H1 (cell line): Measurements from ENCODE around the gene ASF1B. TPM values are rescaled to one million over a fixed set of nuclear protein-coding genes. Genes with fewer than 3 reads are reported as not detected.

Experiments used
- CTCF ChIA-PET: fragments of 300-600 bp; sonication (Branson Sonifier 250); formaldehyde crosslinking; loops from one replicate; lab custom pipeline; 2021; ENCODE audit not compliant: partially characterized antibody; lab: Charles Lee
- POLR2A ChIA-PET: fragments of 300-600 bp; sonication (Branson Sonifier 250); formaldehyde crosslinking; loops from one replicate; lab custom pipeline; 2021; ENCODE audit warnings: inconsistent platforms; ENCODE audit not compliant: partially characterized antibody; lab: Charles Lee
- DNase-seq, 2 experiments: peaks; one replicate each; pipeline versions ENCODE4 v3.0.0 to v3.0.0-alpha.2; 2010 to 2022; ENCODE audit warnings: low spot score in 2 of 2, low read depth in 1 of 2, mixed read lengths in 1 of 2
- FAIRE-seq: peaks from 2 replicates; lab custom pipeline; 2011; peaks lifted over from hg19 to GRCh38; lab: Jason Lieb, UNC
- H2AFZ ChIP-seq: 2 replicates; pipeline ENCODE4 v1.8.1; 2012; ENCODE audit warnings: low read length, inconsistent platforms
- H2AK5ac ChIP-seq: 2 replicates; pipeline ENCODE4 v1.6.1; 2013; ENCODE audit warnings: low read depth, low read length
- H2BK120ac ChIP-seq: replicated peaks from 2 replicates; pipeline ENCODE3; 2013; ENCODE audit warnings: low read depth, low read length, inconsistent platforms
- H2BK12ac ChIP-seq: 2 replicates; pipeline ENCODE4 v1.6.1; 2013; ENCODE audit warnings: low read depth, low read length
- H2BK15ac ChIP-seq: 2 replicates; pipeline ENCODE4 v1.6.1; 2013; ENCODE audit warnings: low read length
- H2BK20ac ChIP-seq: 2 replicates; pipeline ENCODE4 v1.6.1; 2013; ENCODE audit warnings: low read length
- H2BK5ac ChIP-seq: 2 replicates; pipeline ENCODE4 v1.6.1; 2013; ENCODE audit warnings: low read depth, low read length
- H3K14ac ChIP-seq: 2 replicates; pipeline ENCODE4 v1.6.1; 2013; ENCODE audit warnings: inconsistent platforms; ENCODE audit not compliant: insufficient read length
- H3K18ac ChIP-seq: 2 replicates; pipeline ENCODE4 v1.6.1; 2013; ENCODE audit warnings: low read length; ENCODE audit errors: extremely low read depth
- H3K23ac ChIP-seq: 2 replicates; pipeline ENCODE4 v1.6.1; 2013; ENCODE audit warnings: inconsistent platforms; ENCODE audit not compliant: insufficient read length
- H3K23me2 ChIP-seq: 2 replicates; pipeline ENCODE4 v1.6.1; 2013; ENCODE audit warnings: low read depth, low read length
- H3K27ac ChIP-seq: 2 replicates; pipeline ENCODE4 v1.6.1; 2011; ENCODE audit warnings: low read depth, low read length, inconsistent platforms
- H3K27me3 ChIP-seq, 4 experiments: replicated peaks in 1 of 4; 1 replicate in 1 of 4; 2 replicates in 3 of 4; pipeline versions ENCODE4 v1.6.1 to v1.8.1; 2011 to 2013; ENCODE audit warnings: low read length in 3 of 4, mild to moderate bottlenecking in 3 of 4, inconsistent platforms in 2 of 4, mixed read lengths in 2 of 4, moderate library complexity in 1 of 4; ENCODE audit not compliant: control insufficient read depth in 3 of 4, insufficient read depth in 3 of 4; ENCODE audit errors: extremely low read depth in 1 of 4
- H3K36me3 ChIP-seq, 4 experiments: 2 replicates each; pipeline versions ENCODE4 v1.6.1 to v1.8.1; 2011 to 2013; ENCODE audit warnings: mild to moderate bottlenecking in 4 of 4, low read length in 3 of 4, moderate library complexity in 2 of 4, control low read depth in 1 of 4, inconsistent platforms in 1 of 4; ENCODE audit not compliant: insufficient read depth in 4 of 4, control insufficient read depth in 2 of 4
- H3K4ac ChIP-seq: replicated peaks from 2 replicates; pipeline ENCODE3; 2013; ENCODE audit warnings: low read length, low read depth, mixed read lengths, inconsistent platforms; ENCODE audit not compliant: insufficient read length
- H3K4me1 ChIP-seq, 4 experiments: replicated peaks in 1 of 4; 1 replicate in 1 of 4; 2 replicates in 3 of 4; pipeline versions ENCODE4 v1.6.1 to v1.8.1; 2011 to 2013; ENCODE audit warnings: low read length in 3 of 4, inconsistent platforms in 2 of 4, mixed read lengths in 1 of 4; ENCODE audit not compliant: insufficient read depth in 4 of 4, control insufficient read depth in 3 of 4
- H3K4me2 ChIP-seq, 2 experiments: 2 replicates each; pipeline versions ENCODE4 v1.6.1 to v1.8.1; 2011 to 2013; ENCODE audit warnings: low read depth in 2 of 2, low read length in 2 of 2, control low read depth in 1 of 2, inconsistent platforms in 1 of 2, mild to moderate bottlenecking in 1 of 2; ENCODE audit not compliant: insufficient read depth in 1 of 2
- H3K4me3 ChIP-seq, 4 experiments: fragments of 200-600, 300-600 bp in 1 of 4; sonication (generic), shearing (Covaris generic), sonication (Bioruptor Twin) in 1 of 4; 2 replicates each; pipeline versions ENCODE4 v1.5.1 to v1.8.1; 2011 to 2016; ENCODE audit warnings: low read length in 4 of 4, low read depth in 3 of 4, control low read depth in 2 of 4, inconsistent platforms in 2 of 4, mild to moderate bottlenecking in 2 of 4, mixed read lengths in 1 of 4, moderate library complexity in 1 of 4; ENCODE audit not compliant: insufficient read depth in 2 of 4; ENCODE audit errors: extremely low read depth in 1 of 4
- H3K56ac ChIP-seq: replicated peaks from 2 replicates; pipeline ENCODE3; 2013; ENCODE audit warnings: low read depth, mild to moderate bottlenecking, mixed read lengths, low read length, inconsistent platforms; ENCODE audit not compliant: insufficient read length
- H3K79me1 ChIP-seq: 2 replicates; pipeline ENCODE4 v1.6.1; 2013; ENCODE audit warnings: low read depth, low read length, control low read depth
- H3K79me2 ChIP-seq, 2 experiments: 2 replicates each; pipeline versions ENCODE4 v1.6.1 to v1.8.1; 2012 to 2013; ENCODE audit warnings: low read length in 2 of 2, mild to moderate bottlenecking in 2 of 2, inconsistent platforms in 1 of 2; ENCODE audit not compliant: insufficient read depth in 2 of 2, control insufficient read depth in 1 of 2
- H3K9ac ChIP-seq, 4 experiments: replicated peaks in 1 of 4; 1 replicate in 1 of 4; 2 replicates in 3 of 4; pipeline versions ENCODE4 v1.6.1 to v1.8.1; 2011 to 2013; ENCODE audit warnings: low read depth in 3 of 4, low read length in 3 of 4, control low read depth in 2 of 4, mild to moderate bottlenecking in 2 of 4, moderate library complexity in 2 of 4, inconsistent platforms in 1 of 4; ENCODE audit errors: extremely low read depth in 1 of 4
- H3K9me3 ChIP-seq, 2 experiments: 2 replicates each; pipeline versions ENCODE4 v1.6.1 to v1.8.1; 2012 to 2013; ENCODE audit warnings: mild to moderate bottlenecking in 2 of 2, moderate library complexity in 2 of 2, control low read depth in 1 of 2, inconsistent platforms in 1 of 2, low read depth in 1 of 2, low read length in 1 of 2, mixed read lengths in 1 of 2; ENCODE audit not compliant: insufficient read depth in 2 of 2
- H4K20me1 ChIP-seq, 2 experiments: replicated peaks in 1 of 2; 2 replicates each; pipeline versions ENCODE3 to v1.8.1; 2011 to 2013; ENCODE audit warnings: inconsistent platforms in 2 of 2, low read length in 2 of 2, mild to moderate bottlenecking in 1 of 2; ENCODE audit not compliant: insufficient read depth in 2 of 2, control insufficient read depth in 1 of 2
- H4K5ac ChIP-seq: 2 replicates; pipeline ENCODE4 v1.6.1; 2013; ENCODE audit warnings: low read length, low read depth, mixed read lengths, inconsistent platforms; ENCODE audit not compliant: insufficient read length
- H4K8ac ChIP-seq: 2 replicates; pipeline ENCODE4 v1.8.0; 2013; ENCODE audit warnings: mild to moderate bottlenecking, moderate library complexity, low read length, inconsistent platforms; ENCODE audit not compliant: insufficient read depth; ENCODE audit errors: extremely low read depth
- H4K91ac ChIP-seq: replicated peaks from 2 replicates; pipeline ENCODE3; 2013; ENCODE audit warnings: low read length, mixed read lengths, inconsistent platforms; ENCODE audit not compliant: insufficient read length
- EP300 ChIP-seq, 2 experiments: IDR thresholded peaks; 1 replicate in 1 of 2; 2 replicates in 1 of 2; pipeline ENCODE4 v1.6.1; 2011 to 2012; ENCODE audit warnings: low read depth in 2 of 2, low read length in 2 of 2, mild to moderate bottlenecking in 2 of 2, borderline replicate concordance in 1 of 2, inconsistent platforms in 1 of 2, moderate library complexity in 1 of 2
- HDAC2 ChIP-seq, 2 experiments: fragments of 300-600 bp in 1 of 2; sonication (generic) in 1 of 2; IDR thresholded peaks; 2 replicates each; pipeline ENCODE4 v1.6.1; 2011 to 2012; ENCODE audit warnings: low read depth in 2 of 2, low read length in 2 of 2, mild to moderate bottlenecking in 2 of 2, moderate library complexity in 2 of 2, borderline replicate concordance in 1 of 2, inconsistent platforms in 1 of 2
- RAD21 ChIP-seq, 2 experiments: IDR thresholded peaks in 1 of 2; conservative IDR thresholded peaks in 1 of 2; 2 replicates each; pipeline ENCODE4 v1.6.1; 2011; ENCODE audit warnings: low read depth in 2 of 2, low read length in 2 of 2, improper control_type of control experiment in 1 of 2, inconsistent platforms in 1 of 2, mild to moderate bottlenecking in 1 of 2, moderate library complexity in 1 of 2
- SP1 ChIP-seq: IDR thresholded peaks from 2 replicates; pipeline ENCODE4 v1.6.1; 2011; ENCODE audit warnings: low read depth, low read length
- ZNF274 ChIP-seq: IDR thresholded peaks from 2 replicates; pipeline ENCODE4 v1.7.0; 2012; ENCODE audit warnings: low read length, borderline replicate concordance; ENCODE audit errors: extremely low read depth
- WGBS, 2 experiments: shearing (Covaris generic) in 1 of 2; methylation state at CpG; one replicate each; pipeline versions ENCODE4 v1.1.6 to v1.1.7; 2013 to 2015; ENCODE audit warnings: low lambda C conversion rate in 2 of 2, mixed read lengths in 2 of 2, inconsistent platforms in 1 of 2, low coverage in 1 of 2, missing lambda C conversion rate in 1 of 2; ENCODE audit not compliant: insufficient replicate concordance in 2 of 2, insufficient coverage in 1 of 2, insufficient read length in 1 of 2; ENCODE audit errors: extremely low coverage in 1 of 2, missing lambda C conversion rate in 1 of 2; 5-methylcytosine and 5-hydroxymethylcytosine counted together
- polyA plus RNA-seq, 7 experiments: library from polyadenylated mRNA; depleted of rRNA in 3 of 7; stranded (reverse) in 5 of 7; unstranded in 2 of 7; fragments of >200 nt in 5 of 7; fragments of 200-250 nt in 2 of 7; gene quantifications; 1 replicate in 5 of 7; 2 replicates in 1 of 7; 4 replicates in 1 of 7; pipeline versions ENCODE4 v1.2.1 to v1.2.3, GENCODE V29; 2011 to 2013; ENCODE audit warnings: missing spikeins in 2 of 7, mixed read lengths in 2 of 7
- total RNA-seq: library from RNA; stranded (reverse); fragmentation: NEBNext Ultra II Directional; extraction: Animal tissue kit (Norgen Biotek cat#: 25700); gene quantifications from 2 replicates; pipeline ENCODE4 v1.2.1, GENCODE V29; 2021
- TF ChIP-seq, protein P1 (sequence below), 3 experiments: IDR thresholded peaks; 1 replicate in 2 of 3; 2 replicates in 1 of 3; pipeline versions ENCODE4 v1.5.1 to v1.6.1; 2011; ENCODE audit warnings: low read length in 3 of 3, mild to moderate bottlenecking in 3 of 3, inconsistent platforms in 2 of 3, low read depth in 1 of 3, moderate library complexity in 1 of 3; ENCODE audit not compliant: insufficient read depth in 1 of 3; ENCODE audit errors: control extremely low read depth in 1 of 3

ASF1B gene
- total and polyA plus RNA-seq, 2 of the 8 experiments (the other 6 are each of a cell fraction or from before 2014, with no cell fraction given), result 32.6 to 59.2 TPM

GRCh38 chr19:14089412-14089661, 47.1 kb downstream of the ASF1B start:
- ChIA-PET POLR2A (interaction anchor here (1.0 to 1.1 kb wide), 2 partner anchors 25 to 263 kb away, joined by 3 read pairs; no protein-coding TSS in a partner anchor), CTCF (interaction anchor here (1.0 to 1.1 kb wide), 3 partner anchors 15 to 292 kb away, joined by 4 read pairs; no protein-coding TSS in a partner anchor)
- Histone ChIP-seq H2BK12ac (no peak overlapping the region), H2BK120ac (no peak overlapping the region), H3K14ac (no peak overlapping the region), H4K20me1 (peaks cover 4 to 8% of the 10 kb centered on the region in 2 experiments), H3K9ac (no peak overlapping the region), H4K91ac (no peak overlapping the region), H3K18ac (no peak overlapping the region), H2AFZ (no peak overlapping the region), H2BK5ac (no peak overlapping the region), H2AK5ac (no peak overlapping the region), H3K9me3 (peaks cover 8% of the 10 kb centered on the region in 2 experiments; a peak in 3 of 4 replicates), H3K23ac (no peak overlapping the region), H3K4me1 (peaks cover 3 to 5% (median 4%) of the 10 kb centered on the region in 4 experiments), H3K79me2 (no peaks in the 10 kb centered on the region), H3K27me3 (peaks cover 0 to 6% (median 2%) of the 10 kb centered on the region in 4 experiments; a peak in 4 of 7 replicates), H3K27ac (no peak overlapping the region), H3K4ac (no peak overlapping the region), H4K5ac (no peak overlapping the region), H3K56ac (no peak overlapping the region), H2BK20ac (no peak overlapping the region), H3K4me2 (peak overlapping the region; percentile 65 to 74), H4K8ac (no peak overlapping the region), H2BK15ac (no peak overlapping the region), H3K36me3 (peaks cover 0 to 13% (median 4%) of the 10 kb centered on the region in 4 experiments; a peak in 3 of 8 replicates), H3K23me2 (peaks cover 11% of the 10 kb centered on the region), H3K4me3 (peak overlapping the region; percentile 42 to 78 (median 60)), H3K79me1 (no peaks in the 10 kb centered on the region)
- FAIRE-seq (peak; percentile 19), DNase-seq (no peak)
- TF ChIP-seq, protein P1, sequence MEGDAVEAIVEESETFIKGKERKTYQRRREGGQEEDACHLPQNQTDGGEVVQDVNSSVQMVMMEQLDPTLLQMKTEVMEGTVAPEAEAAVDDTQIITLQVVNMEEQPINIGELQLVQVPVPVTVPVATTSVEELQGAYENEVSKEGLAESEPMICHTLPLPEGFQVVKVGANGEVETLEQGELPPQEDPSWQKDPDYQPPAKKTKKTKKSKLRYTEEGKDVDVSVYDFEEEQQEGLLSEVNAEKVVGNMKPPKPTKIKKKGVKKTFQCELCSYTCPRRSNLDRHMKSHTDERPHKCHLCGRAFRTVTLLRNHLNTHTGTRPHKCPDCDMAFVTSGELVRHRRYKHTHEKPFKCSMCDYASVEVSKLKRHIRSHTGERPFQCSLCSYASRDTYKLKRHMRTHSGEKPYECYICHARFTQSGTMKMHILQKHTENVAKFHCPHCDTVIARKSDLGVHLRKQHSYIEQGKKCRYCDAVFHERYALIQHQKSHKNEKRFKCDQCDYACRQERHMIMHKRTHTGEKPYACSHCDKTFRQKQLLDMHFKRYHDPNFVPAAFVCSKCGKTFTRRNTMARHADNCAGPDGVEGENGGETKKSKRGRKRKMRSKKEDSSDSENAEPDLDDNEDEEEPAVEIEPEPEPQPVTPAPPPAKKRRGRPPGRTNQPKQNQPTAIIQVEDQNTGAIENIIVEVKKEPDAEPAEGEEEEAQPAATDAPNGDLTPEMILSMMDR (IDR thresholded peaks at IDR 0.05; ENCODE audit: control extremely low read depth in 1 of 3, insufficient read depth in 1 of 3, low read depth in 1 of 3, low read length in 3 of 3), result peak in 2 of 3 experiments; percentile 18 to 32; a peak in 2 of 4 replicates
- TF ChIP-seq ZNF274 (no peak), HDAC2 (IDR thresholded peaks at IDR 0.05; ENCODE audit: borderline replicate concordance in 1 of 2, low read depth in 2 of 2, low read length in 2 of 2) (no peak), RAD21 (IDR thresholded peaks at IDR 0.05 in 1 of 2, conservative IDR thresholded peaks at IDR 0.05 in 1 of 2; ENCODE audit: low read depth in 2 of 2, low read length in 2 of 2) (peak in 1 of 2 experiments; percentile 18; a peak in 1 of 4 replicates), SP1 (no peak), EP300 (IDR thresholded peaks at IDR 0.05; ENCODE audit: borderline replicate concordance in 1 of 2, low read depth in 2 of 2, low read length in 2 of 2) (no peak)
- 11% methylated on average over 14 of the region's 16 CpGs; no CpG with 5 or more reads in 1 of the 2 experiments for WGBS, 2 experiments
